Heart left ventricle (tissue), 13 donors: ENCODE results near the gene MAPK12.

Source experiments
- CTCF ChIP-seq, 12 donors: fragments of 200-600 bp; sonication (generic) in 4 of 12; IDR thresholded peaks; one replicate each; pipeline versions ENCODE4 v1.5.0 to v1.8.0; 2018 to 2022; ENCODE audit warnings: antibody characterized with exemption in 12 of 12, mild to moderate bottlenecking in 5 of 12
- POLR2A ChIP-seq, 2 donors: fragments of 450-650 bp; IDR thresholded peaks; one replicate each; pipeline ENCODE4 v1.6.1; 2017; ENCODE audit warnings: antibody characterized with exemption in 2 of 2, mild to moderate bottlenecking in 2 of 2, moderate library complexity in 2 of 2
- donor health status: ischemic (EF 13 %, LVEDD 7.1; RV severe dilation, severe dysfunction).
- donor health status: DM: no; HTN: yes; CAD: no.
- donor health status: DM: no; HTN: no; CAD: no.
- donor health status: ischemic (EF 25% LVEDD 6.9; RV normal size, moderate dysfunction).
- donor health status: ischemic (EF 25% LVEDD 5.7; RV mildly dilated, moderate dysfunction).
- donor health status: ischemic (EF 35%, LVEDD 5.7; RV mildly dilated, moderate dysfunction).
- donor health status: nonischemic (EF 11% LVEDD 7.7; RV severe dilation, severe dysfunction).
- donor health status: DM: yes; HTN: yes; CAD: no.
- donor health status: PGD.
- donor health status: ischemic (EF 29% LVEDD 5.4; RV normal size, mild dysfunction).
- donor health status: nonischemic (EF 23%, LVEDD 6.1; RV moderate dilation, normal function).

- no peak for TF ChIP-seq CTCF (IDR thresholded peaks at IDR 0.05)
- no peak for TF ChIP-seq POLR2A (IDR thresholded peaks at IDR 0.05)
These were observed 23.0 kb upstream of the MAPK12 start for GRCh38 chr22:50284479-50284878.
